Right ventricle myocardium superior (tissue), 1 donor: Measurements from ENCODE around the gene SCYL1. TPM values are rescaled to one million over a fixed set of nuclear protein-coding genes. Genes with fewer than 3 reads are reported as not detected.

Source experiments
- ATAC-seq: fragments of 200-7000 bp; cut with Tn5 transposase; one replicate; pipeline ENCODE4 v1.9.1; 2020; ENCODE audit warnings: mild to moderate bottlenecking; ENCODE audit not compliant: poor library complexity
- DNase-seq: peaks from one replicate; pipeline ENCODE4 v3.0.0-alpha.2; 2020
- intact Hi-C: fragments of 100-400 bp; cut with DNase I; formaldehyde crosslinking; loops from one replicate; pipeline ENCODE4 v1.11.2; 2022
- total RNA-seq: library from RNA; stranded (reverse); fragmentation: NEBNext Ultra II Directional; extraction: Animal tissue kit (Norgen Biotek cat#: 25700); gene quantifications from one replicate; pipeline ENCODE4 v1.2.1, GENCODE V29; 2021
- donor health status: DM: no; HTN: yes; CAD: no; lungs with severe emphysema.

Gene SCYL1
- total RNA-seq, 1 donor from 2014 or later, result 60.5 TPM

DNA sequence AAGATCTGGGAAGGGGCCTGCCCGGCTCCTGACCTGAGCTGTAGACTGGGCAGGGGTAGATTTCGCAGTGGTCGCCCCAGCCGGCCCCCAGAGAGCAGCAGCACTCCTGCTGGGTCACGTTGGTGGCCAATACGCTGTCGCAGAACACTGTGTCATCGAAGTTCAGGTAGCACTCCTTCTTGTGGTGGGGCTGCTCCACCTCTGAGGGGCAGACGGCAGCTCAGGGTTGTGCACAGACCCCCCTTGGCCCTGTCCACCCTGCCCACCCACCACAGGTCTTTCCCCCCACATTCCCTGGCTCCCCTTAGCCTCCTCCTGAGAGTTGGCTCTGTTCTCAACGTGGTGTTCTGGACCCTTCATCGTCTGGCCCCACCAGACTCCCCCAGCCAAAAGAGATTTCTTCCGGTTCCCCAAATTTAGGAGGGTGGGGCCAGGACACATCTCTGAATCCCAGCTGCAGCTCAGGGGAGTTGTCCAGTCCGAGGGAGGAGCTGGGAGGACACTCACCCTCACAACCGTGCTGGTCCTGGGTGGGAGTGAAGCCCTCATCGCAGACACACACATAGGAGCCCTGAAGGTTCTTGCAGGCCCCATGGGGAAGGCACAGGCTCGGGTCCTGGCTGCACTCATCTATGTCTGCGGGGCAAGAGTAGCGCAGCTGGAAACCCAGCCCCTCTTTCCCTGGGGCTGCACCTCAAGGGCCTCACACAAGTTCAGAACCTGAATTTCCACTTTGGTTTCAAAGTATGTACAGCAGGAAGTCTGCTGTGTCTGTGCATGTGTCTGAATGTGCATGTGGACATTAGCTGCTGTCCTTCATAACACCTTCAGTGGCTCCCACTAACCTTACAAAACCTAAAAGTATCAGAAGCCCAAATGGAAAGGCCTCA, 16.5 kb downstream of the SCYL1 start:
- intact Hi-C loops, result no loop called here

DNA sequence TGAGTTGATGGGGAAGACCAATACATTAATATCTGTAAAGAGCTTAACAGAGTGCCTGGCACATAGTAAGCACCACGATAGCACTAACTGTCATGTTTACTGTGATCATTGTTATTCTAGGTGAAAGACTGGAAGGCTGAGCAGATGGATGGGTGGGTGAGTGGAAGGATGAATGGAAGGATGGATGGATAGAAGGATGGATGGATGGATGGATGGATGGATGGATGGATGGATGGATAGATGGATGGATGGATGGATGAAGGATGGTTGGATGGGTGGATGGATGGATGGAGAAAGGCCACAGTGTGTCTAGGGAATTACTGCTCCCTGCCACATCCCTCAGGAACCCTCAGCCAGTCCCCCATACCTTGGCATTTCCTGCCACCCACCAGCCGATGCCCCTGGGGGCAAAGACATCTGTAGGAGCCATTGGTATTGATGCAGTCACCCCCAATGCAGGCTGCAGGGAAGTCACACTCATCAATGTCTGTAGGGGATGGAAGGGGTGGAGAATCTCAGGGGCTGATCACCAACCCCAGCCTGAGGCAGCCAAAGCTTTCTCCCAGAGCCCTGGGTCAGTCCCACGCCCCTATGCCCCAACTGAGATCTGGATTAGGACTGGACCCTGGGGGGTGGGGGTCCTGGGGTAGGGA, 18.0 kb downstream of the SCYL1 start:
- ATAC-seq (no peak), DNase-seq (no peak)
- intact Hi-C loops, result no loop called here

More for the DNA sequence above, 16.5 kb downstream of the SCYL1 start:
- DNase-seq (no peak), ATAC-seq (no peak)

DNA sequence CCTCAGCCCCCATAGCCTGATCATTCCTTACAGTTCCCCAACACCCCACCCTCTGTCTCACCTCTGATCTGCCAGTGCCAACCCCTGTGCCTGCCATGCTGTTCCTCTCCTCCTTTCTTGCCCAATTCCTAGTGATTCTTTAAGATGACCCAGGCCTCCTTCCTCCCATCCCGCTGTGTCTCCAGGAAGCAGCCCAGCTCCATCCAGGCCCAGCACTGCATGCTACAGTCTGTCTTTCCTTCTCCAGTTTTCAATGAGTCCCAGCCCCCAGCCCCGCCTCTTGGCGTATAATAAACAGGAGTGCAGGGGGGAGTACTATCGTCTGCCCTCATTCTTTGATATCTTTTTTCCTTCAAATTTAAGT, 21.0 kb downstream of the SCYL1 start:
- ATAC-seq (no peak), DNase-seq (no peak)
- intact Hi-C loops, result no loop called here

DNA sequence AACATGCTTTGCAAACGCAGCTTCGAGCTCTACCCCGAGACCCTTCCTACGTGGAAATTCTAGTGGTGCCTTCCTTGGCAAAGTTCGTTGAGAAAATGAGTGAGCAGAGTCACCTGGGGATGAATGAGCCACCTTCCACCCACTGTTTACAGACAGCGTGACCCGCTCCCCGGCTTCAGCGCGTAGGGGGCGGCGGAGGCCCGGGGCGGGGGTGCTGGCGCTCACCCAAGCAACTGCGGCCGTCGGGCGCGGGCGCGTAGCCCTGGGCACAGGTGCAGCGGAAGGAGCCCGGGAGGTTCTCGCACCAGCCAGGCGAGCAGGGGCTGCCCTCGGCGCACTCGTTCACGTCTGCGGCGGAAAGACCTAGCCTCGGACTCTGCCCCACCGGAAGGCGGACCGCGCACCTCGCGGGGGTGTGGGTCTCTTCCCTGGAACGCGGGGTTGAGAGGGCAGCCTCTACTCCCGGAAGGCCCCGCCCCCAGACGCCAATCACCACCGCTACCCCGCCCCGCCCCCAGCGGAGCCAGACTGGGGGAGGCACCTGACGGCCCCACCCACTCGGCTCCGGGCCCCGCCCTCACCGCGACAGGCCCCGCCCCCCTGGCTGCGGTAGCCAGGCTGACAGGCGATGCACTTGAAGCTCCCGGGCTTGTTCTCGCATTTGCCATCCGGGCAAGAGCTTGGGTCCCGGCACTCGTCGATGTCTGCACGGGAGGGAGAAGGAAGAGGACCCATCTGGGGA, 21.5 kb downstream of the SCYL1 start:
- intact Hi-C loops, result no loop called here
- ATAC-seq, result peak; percentile 87
- peak; percentile 92 for DNase-seq

DNA sequence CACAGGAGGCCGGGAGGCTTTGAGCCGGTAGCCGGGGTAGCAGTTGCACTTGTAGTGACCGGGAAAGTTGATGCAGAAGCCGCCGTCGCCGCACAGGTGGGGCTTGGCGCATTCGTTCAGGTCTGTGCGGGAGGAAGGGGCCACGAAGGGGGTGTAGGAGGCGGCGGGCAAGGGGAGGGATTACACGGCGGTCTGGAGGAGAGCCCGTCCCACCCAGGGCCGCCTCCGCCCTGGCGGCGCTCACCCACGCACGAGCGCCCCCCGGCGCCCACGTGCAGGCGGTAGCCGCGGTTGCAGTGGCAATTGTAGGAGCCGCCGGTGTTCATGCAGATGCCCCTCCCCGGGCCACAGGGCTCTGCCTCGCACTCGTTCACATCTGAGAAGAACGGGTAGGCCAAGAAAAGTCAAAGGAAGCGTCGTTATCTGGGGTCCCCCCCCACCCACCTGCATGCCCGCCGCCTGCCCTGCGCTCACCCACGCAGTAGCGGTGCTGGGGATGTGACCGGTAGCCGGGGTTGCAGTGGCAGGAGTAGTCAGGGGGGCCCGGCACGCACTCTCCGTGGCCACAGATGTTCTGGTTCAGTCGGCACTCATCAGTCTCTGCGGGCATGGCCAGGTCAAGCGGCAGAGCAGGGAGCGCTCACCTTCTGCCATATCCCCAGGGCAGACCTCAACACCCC, 22.7 kb downstream of the SCYL1 start:
- DNase-seq, result no peak
- intact Hi-C loops, result no loop called here
- ATAC-seq, result no peak

DNA sequence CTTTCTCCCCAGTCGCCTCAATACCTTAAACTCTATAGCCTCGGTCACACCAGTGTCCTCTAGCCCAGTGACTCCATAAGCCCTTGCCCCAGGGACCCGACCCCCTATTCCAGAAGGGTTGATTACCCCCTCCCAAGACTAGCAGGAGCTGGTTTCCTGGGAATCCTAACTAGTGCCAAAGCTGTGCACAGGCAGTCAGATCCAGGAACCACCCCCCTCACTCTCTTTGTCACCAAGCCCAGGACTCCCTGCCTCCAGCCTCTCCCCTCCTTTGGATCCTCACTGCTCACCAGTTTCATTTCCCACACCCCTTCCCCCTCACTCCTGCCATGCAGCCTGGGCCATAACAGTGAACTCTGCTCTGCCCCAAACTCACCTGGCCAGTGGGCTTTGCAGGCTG, 23.5 kb downstream of the SCYL1 start:
- ATAC-seq (no peak), DNase-seq (no peak)
- intact Hi-C loops, result no loop called here

DNA sequence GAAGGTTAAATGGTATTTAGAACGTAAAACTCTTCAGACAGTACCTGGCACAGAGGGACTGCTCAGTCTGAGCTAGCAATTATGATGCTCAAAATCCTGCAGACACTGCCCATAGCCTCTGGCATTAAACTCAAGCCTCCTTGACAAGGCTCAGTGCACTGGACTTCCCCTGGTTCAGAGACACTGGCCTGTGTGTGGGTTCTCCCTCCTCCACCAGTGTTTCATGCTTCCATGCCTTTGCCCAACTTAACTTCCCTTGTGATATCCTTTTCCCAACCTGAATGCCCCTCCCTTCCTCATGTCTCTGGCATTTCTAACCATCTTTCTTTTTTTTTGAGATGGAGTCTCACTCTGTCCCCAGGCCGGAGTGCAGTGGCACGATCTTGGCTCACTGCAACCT, 24.2 kb downstream of the SCYL1 start:
- ATAC-seq (no peak), DNase-seq (no peak)
- intact Hi-C loops, result no loop called here

DNA sequence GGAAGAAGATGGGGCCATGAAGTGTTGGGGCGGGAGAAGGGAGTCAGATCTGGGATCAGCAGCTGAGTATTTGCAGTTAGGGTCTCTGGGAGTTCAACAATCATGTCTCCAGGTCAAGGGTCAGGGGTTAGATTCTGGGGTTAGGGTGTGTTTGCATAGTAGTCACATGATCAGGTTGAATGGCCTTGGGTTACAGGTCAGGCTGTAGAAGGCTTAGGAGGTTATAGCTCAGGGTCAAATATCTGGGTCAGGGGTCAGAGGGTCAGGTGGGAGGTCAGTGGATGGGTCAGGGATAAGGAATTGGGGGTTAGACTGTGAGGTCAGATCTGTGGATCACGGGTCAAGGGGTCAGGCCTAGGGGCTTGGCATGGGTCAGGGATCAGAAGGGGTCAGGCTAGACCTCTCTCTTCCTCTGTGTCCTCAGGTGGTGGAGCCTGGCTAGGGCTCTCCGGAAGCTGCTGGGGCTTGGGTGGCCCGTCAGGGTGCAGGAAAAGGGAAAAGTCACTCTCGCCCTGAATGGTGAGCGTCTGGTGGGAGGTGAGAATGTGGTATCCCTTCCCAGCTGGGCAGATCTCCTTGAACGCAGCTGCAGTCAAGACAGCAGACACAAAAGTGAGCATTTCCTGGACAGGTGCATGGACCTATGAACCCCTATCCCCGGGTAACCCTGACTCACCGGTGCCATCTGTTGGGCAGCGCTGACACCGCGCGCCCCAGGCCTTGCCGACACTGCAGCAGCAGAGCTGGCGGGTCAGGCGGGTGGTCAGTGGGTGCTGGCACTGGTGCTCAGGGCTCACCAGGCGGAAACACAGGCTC, 26.9 kb downstream of the SCYL1 start:
- intact Hi-C loops, result no loop called here
- DNase-seq (peak; percentile 69), ATAC-seq (peak; percentile 47)

DNA sequence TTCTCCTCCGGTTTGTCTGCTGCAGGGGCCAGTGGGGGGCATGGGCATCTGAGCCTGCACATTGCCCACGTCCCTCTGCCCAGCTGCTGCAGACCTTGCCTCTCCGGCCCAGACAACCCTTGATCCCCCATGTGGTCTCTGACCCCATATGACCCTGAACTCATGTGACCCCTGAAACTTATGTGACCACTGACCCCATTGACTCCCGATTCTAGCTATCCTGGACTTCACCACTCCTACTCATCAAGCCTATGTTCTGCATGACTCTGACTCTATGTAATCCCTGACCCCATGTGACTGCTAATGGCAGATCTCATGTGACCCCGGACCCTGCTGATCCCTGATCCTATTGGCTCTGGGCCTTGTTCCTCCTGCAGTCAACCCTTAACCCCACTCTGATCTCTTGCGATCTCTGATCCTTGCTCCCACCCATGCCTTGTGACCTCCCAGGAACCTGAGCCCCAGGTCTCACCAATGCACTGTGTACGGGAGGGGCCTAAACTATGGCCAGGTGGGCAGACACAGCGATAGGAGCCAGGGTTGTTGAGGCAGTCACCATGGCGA, 27.6 kb downstream of the SCYL1 start:
- intact Hi-C loops, result no loop called here
- DNase-seq, result no peak
- ATAC-seq, result no peak

DNA sequence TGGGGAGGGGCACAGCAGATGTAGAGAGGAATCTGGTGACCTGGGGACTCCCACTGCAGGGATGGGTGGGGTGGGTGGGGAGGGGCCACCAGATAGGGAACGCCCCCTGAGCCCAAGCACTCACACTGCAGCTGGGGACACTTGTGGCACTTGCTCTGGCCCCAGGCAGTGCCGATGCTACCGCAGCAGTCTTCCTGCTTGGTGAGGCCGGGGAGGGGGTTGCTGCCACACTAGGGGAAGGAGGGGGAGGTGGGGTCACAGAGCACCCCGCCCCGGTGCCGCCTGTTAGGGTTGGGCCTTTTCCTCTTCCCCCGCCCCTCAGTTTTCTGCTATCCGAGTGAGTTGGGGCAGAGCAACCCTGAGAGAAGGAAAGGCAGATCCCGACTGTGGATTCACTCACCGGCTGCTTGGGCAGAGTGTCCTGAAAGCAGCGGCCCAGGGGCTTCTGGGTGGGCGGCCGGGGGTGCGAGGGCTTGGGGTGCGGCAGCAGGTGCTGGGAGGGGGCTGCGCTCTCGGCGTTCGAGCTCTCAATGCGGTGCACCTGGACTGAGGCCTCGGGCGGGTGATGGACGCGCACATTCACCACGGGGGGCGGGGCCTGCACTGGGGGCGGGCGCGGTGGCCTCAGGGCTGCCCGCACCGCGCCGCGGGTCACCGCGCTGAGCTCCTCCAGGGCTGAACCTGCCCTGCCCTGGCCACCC, 28.6 kb downstream of the SCYL1 start:
- no peak for DNase-seq
- ATAC-seq, result no peak
- intact Hi-C loops, result no loop called here

DNA sequence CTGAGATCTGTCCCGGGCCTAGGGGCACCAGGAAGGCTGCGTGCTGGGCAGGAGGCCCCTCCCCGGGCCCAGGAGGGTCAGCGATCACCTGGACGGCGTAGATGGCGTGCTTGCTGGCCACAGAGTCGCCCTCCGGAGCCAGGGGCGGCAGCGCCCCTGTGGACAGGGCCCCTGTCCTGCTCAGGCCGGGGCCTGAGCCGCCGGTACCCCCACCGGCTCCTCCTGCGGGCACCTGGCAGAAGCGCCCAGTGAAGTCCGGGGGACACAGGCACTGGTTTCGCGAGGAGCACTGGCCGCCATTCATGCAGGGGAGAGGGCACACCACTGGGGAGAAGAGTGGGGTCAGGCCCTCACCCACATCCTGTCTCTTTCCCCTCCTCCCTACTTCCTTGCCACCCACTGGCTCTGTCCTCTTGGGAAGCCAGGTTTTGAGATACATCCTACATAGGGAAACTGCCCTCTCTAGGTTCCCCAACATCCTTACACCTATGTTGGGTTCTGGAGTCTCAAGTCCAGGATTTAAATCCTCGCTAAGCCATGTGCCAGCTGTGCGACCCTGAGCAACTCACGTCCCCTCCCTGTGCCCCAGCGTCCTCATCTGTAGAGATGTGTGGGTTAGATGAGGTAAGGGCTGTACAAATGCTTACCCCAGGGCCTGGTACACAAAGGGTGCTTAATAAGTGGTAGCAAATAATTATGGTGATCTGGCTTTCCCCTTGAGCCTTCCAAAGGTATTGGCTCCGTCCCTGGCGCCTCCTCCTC, 29.4 kb downstream of the SCYL1 start:
- ATAC-seq (no peak), DNase-seq (no peak)
- intact Hi-C loops, result no loop called here

DNA sequence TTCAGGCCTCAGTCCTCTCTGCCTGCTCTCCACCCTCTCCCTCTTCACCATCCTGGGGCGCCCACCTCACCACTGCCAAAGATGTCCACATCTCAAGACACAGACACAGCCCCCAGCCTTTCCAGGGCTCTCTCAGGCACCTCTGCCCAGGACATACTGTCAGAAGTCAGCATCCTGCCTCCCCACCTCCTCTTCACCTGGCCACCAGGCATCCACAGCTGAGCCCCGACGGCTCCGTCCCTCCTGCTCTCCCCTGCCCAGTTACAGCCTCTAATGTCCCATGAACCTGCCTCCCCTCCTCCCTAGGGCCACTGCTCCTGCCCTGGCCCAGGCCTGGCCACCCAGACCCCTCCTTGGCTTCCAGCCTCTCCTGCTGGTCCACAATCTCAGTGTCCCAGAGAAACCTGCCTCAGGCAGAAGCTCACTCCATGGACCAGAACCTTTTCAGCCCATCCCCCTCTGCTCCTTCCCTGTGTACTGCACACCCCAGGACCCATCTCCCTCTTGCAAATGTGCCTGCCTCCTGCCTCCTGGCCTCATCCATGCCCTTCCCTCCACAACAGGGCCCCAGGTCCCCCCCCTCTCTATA, 30.1 kb downstream of the SCYL1 start:
- intact Hi-C loops, result no loop called here
- ATAC-seq, result no peak

DNA sequence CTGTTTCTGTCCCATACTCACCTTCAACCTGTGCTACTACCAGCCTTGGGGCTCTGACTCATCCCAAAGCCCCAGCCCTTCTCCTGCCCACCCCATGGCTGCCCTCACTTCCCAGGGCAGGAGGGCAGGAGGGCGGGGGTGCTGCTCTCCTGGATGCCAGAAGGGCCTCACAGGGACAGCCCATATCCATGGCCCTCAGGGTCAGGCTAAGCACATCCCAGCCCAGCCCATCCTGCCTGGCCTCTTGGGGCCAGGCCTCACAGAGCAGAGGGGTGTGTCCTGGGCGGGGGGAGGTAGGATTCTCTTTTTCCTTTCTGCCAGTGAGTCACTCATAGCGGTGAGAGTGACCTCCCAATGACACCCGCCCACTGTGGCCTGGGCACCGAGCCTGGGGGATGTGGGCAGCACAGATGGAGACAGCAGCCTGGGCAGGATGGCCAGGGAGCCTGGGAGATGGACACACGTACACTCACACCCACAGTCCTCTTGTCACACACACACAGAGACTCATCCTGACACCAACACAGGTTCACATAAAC, 30.9 kb downstream of the SCYL1 start:
- peak; percentile 73 for DNase-seq
- intact Hi-C loops, result no loop called here

More for the DNA sequence above, 30.1 kb downstream of the SCYL1 start:
- no peak for DNase-seq

DNA sequence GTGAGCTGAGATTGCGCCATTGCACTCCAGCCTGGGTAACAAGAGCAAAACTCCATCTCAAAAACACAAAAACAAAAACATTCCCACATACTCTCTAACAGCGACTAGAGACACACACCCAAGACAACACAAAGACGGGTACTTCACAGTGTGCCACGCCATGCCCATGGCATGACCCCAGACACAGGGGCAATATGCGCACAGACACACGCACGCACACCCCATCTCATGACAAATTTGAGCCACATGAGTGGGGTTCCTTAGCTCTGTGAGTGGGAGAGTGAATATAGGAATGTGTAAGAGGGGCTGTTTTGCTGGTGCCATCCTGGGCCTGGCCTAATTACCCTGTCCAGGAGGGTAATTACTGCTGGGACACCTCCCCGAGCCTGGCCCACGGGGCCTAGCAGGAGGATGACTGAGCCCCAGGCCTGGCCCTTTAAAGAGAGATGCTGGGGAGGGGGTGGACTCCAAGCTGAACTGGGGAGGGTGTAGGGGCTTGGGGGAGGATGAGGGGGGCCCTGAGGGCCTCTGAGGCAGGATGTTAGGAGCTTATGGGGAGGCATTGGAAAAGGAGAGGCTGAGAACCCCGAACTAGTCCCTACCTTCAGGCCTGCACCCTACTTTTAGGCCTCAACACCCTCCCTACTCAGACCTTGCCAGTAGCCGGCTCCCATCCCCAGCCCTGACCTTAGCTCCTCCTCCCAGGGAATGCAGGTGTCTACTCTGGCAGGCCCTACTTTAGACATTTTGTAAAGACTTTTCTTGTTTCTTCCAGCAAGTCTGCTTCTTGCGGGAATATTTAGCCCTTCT, 31.8 kb downstream of the SCYL1 start:
- no peak for ATAC-seq
- intact Hi-C loops, result no loop called here
- DNase-seq, result no peak

More for the DNA sequence above, 30.9 kb downstream of the SCYL1 start:
- ATAC-seq, result no peak

DNA sequence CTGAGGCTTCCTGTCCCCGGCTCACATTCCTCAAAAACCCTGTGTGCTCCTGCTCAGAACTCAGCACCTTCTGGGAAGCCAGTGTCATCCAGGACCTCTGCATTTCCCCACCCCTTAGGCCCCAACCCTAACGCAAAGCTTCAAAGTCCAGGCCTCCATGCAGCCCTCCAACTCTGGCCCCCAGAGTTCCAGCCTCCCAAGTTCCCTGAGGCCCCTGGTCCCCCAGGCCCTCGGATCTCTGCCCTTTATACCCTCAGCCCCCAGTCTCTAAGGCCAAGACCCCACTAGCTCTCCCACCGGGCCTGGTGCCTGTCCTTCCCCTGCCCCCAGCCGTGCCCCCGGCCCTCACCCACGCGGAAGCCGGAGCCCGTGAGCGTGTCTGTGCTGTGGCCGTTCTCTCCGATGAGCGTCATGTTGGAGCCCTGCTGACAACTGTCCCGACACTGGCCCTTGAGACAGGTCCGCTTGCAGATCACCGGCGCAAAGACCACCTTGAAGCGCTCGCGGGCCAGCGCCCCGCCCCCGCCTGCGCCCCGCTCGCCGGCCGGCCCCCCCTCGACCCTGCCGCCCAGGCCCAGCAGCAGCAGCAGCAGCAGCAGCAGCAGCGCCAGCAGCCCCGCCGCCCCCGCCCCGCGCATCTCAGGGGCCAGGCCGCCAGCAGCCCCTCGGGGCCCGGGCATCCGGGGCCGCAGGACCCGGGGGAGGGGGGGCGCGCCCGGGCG, 32.6 kb downstream of the SCYL1 start:
- intact Hi-C loops, result no loop called here
- ATAC-seq (no peak), DNase-seq (no peak)
